Type B pancreatic cell (in vitro differentiated cells): ENCODE measurements around the gene CFAP92. TPM values are rescaled to one million over a fixed set of nuclear protein-coding genes. Genes with fewer than 3 reads are reported as not detected.

ENCODE experiments used
- DNase-seq: peaks from one replicate; pipeline ENCODE4 v3.0.0; 2021; ENCODE audit warnings: mixed read lengths; ENCODE audit not compliant: unreplicated experiment; ENCODE audit errors: extremely low spot score
- H3K27ac Mint-ChIP-seq: 2 replicates; pipeline ENCODE4 v1.8.0; 2021; ENCODE audit warnings: mild to moderate bottlenecking, mixed read lengths
- H3K27me3 Mint-ChIP-seq: 2 replicates; pipeline ENCODE4 v1.8.0; 2021; ENCODE audit warnings: mixed read lengths
- H3K36me3 Mint-ChIP-seq: 2 replicates; pipeline ENCODE4 v1.8.0; 2021; ENCODE audit warnings: mixed read lengths
- H3K4me1 Mint-ChIP-seq: one replicate; pipeline ENCODE4 v1.8.0; 2021; ENCODE audit warnings: mixed read lengths; ENCODE audit not compliant: unreplicated experiment
- H3K4me3 Mint-ChIP-seq: 2 replicates; pipeline ENCODE4 v1.8.0; 2021; ENCODE audit warnings: mild to moderate bottlenecking, mixed read lengths
- H3K9me3 Mint-ChIP-seq: 2 replicates; pipeline ENCODE4 v1.8.0; 2021; ENCODE audit warnings: mixed read lengths
- CTCF ChIP-seq: fragments of 200-600 bp; sonication (generic); conservative IDR thresholded peaks from 2 replicates; pipeline ENCODE4 v1.5.0; 2021; ENCODE audit warnings: antibody characterized with exemption, mild to moderate bottlenecking
- total RNA-seq: library from RNA; stranded (reverse); gene quantifications from 2 replicates; pipeline ENCODE4 v1.2.1, GENCODE V29; 2021; ENCODE audit warnings: low replicate concordance

CFAP92 gene
- total RNA-seq, 1 donor from 2014 or later: 4.4 TPM

- peaks cover 65% of the 10 kb centered on the region for H3K27me3 Mint-ChIP-seq
- peaks cover 16% of the 10 kb centered on the region for H3K4me1 Mint-ChIP-seq
- H3K4me3 Mint-ChIP-seq: peak overlapping the region; percentile 58
- H3K27ac Mint-ChIP-seq: peak overlapping the region; percentile 17
- peak; percentile 15 for TF ChIP-seq CTCF
- DNase-seq: no peak
- no peaks in the 10 kb centered on the region for H3K9me3 Mint-ChIP-seq
- H3K36me3 Mint-ChIP-seq: no peaks in the 10 kb centered on the region
Observed at GRCh38 chr3:128999102-128999501, 5.2 kb upstream of the CFAP92 start.

GRCh38 chr3:128998561-128998960, 4.7 kb upstream of the CFAP92 start:
- no peak for TF ChIP-seq CTCF
- no peak for DNase-seq
- peak overlapping the region; percentile 58 for H3K4me3 Mint-ChIP-seq
- H3K36me3 Mint-ChIP-seq: no peaks in the 10 kb centered on the region
- H3K9me3 Mint-ChIP-seq: no peaks in the 10 kb centered on the region
- H3K27me3 Mint-ChIP-seq: peaks cover 63% of the 10 kb centered on the region
- no peak overlapping the region for H3K27ac Mint-ChIP-seq
- peaks cover 16% of the 10 kb centered on the region for H3K4me1 Mint-ChIP-seq

GRCh38 chr3:128997486-128998133, 3.7 kb upstream of the CFAP92 start:
- Mint-ChIP-seq H3K27me3 (peaks cover 53% of the 10 kb centered on the region), H3K27ac (no peak overlapping the region), H3K36me3 (no peaks in the 10 kb centered on the region), H3K9me3 (no peaks in the 10 kb centered on the region), H3K4me3 (no peak overlapping the region), H3K4me1 (peaks cover 14% of the 10 kb centered on the region)
- no peak for TF ChIP-seq CTCF
- no peak for DNase-seq

- DNase-seq: no peak
- H3K4me3 Mint-ChIP-seq: no peak overlapping the region
- H3K36me3 Mint-ChIP-seq: no peaks in the 10 kb centered on the region
- H3K27me3 Mint-ChIP-seq: peaks cover 48% of the 10 kb centered on the region
- TF ChIP-seq CTCF: no peak
- peaks cover 8% of the 10 kb centered on the region for H3K4me1 Mint-ChIP-seq
- H3K9me3 Mint-ChIP-seq: no peaks in the 10 kb centered on the region
- H3K27ac Mint-ChIP-seq: no peak overlapping the region
Observed at GRCh38 chr3:128996726-128997125, 2.9 kb upstream of the CFAP92 start.

GRCh38 chr3:128996200-128996599, 2.3 kb upstream of the CFAP92 start:
- no peak overlapping the region for H3K4me3 Mint-ChIP-seq
- TF ChIP-seq CTCF: no peak
- H3K9me3 Mint-ChIP-seq: no peaks in the 10 kb centered on the region
- no peak overlapping the region for H3K27ac Mint-ChIP-seq
- no peak for DNase-seq
- no peaks in the 10 kb centered on the region for H3K36me3 Mint-ChIP-seq
- peaks cover 51% of the 10 kb centered on the region for H3K27me3 Mint-ChIP-seq
- peaks cover 8% of the 10 kb centered on the region for H3K4me1 Mint-ChIP-seq

- Mint-ChIP-seq H3K36me3 (no peaks in the 10 kb centered on the region), H3K27ac (no peak overlapping the region), H3K9me3 (no peaks in the 10 kb centered on the region), H3K4me1 (peaks cover 8% of the 10 kb centered on the region), H3K4me3 (no peak overlapping the region), H3K27me3 (peaks cover 47% of the 10 kb centered on the region)
- no peak for DNase-seq
- TF ChIP-seq CTCF: no peak
Observed at GRCh38 chr3:128995737-128996136, 1.9 kb upstream of the CFAP92 start.
